Raji (cell line): Measurements from ENCODE around the gene NEK1.

ENCODE experiments used
- POLR2A ChIP-seq: IDR thresholded peaks from 2 replicates; pipeline ENCODE4 v1.6.1; 2011; ENCODE audit warnings: low read depth, low read length, control low read depth; ENCODE audit not compliant: insufficient read depth

The NEK1 gene

GRCh38 chr4:169618986-169619385, 6.6 kb upstream of the NEK1 start:
- no peak for TF ChIP-seq POLR2A

GRCh38 chr4:169618286-169618685, 5.9 kb upstream of the NEK1 start:
- no peak for TF ChIP-seq POLR2A

- no peak for TF ChIP-seq POLR2A
Observed at GRCh38 chr4:169617306-169617705, 4.9 kb upstream of the NEK1 start.

- TF ChIP-seq POLR2A: no peak
Observed at GRCh38 chr4:169616846-169617245, 4.5 kb upstream of the NEK1 start.

GRCh38 chr4:169615467-169616106, 3.2 kb upstream of the NEK1 start:
- no peak for TF ChIP-seq POLR2A

GRCh38 chr4:169612871-169613859, 782 bp upstream of the NEK1 start:
- TF ChIP-seq POLR2A: no peak

GRCh38 chr4:169611157-169611556, 1.2 kb downstream of the NEK1 start:
- no peak for TF ChIP-seq POLR2A

GRCh38 chr4:169604903-169605331, 7.5 kb downstream of the NEK1 start:
- TF ChIP-seq POLR2A: no peak

GRCh38 chr4:169604131-169604900, 8.1 kb downstream of the NEK1 start:
- no peak for TF ChIP-seq POLR2A

- no peak for TF ChIP-seq POLR2A
Observed at GRCh38 chr4:169603312-169603711, 9.1 kb downstream of the NEK1 start.

- no peak for TF ChIP-seq POLR2A
Observed at GRCh38 chr4:169601016-169601771, 11.2 kb downstream of the NEK1 start.

GRCh38 chr4:169594560-169595195, 17.7 kb downstream of the NEK1 start:
- TF ChIP-seq POLR2A: no peak

GRCh38 chr4:169593050-169593560, 19.3 kb downstream of the NEK1 start:
- TF ChIP-seq POLR2A: no peak

GRCh38 chr4:169583563-169583962, 28.8 kb downstream of the NEK1 start:
- no peak for TF ChIP-seq POLR2A
